A673 (cell line): ENCODE measurements around the gene LY6G5C. TPM values are rescaled to one million over a fixed set of nuclear protein-coding genes. Genes with fewer than 3 reads are reported as not detected.

Experiments used
- BruUV-seq: library from RNA; stranded (reverse); fragments of 400-500 nt; replicated peaks from 2 replicates; lab custom pipeline; 2021; lab: Mats Ljungman, UMichigan
- CTCF ChIA-PET: fragments of 300-600 bp; sonication (Branson Sonifier 250); formaldehyde crosslinking; loops from one replicate; lab custom pipeline; 2022; ENCODE audit warnings: antibody characterized with exemption; lab: Charles Lee
- POLR2A ChIA-PET: fragments of 300-600 bp; sonication (Branson Sonifier 250); formaldehyde crosslinking; loops from one replicate; lab custom pipeline; 2022; ENCODE audit warnings: antibody characterized with exemption; ENCODE audit not compliant: low non-redundant PET; lab: Charles Lee
- DNase-seq: peaks from one replicate; pipeline ENCODE4 v3.0.0-alpha.2; 2015; ENCODE audit warnings: low spot score
- H3K27ac ChIP-seq: fragments of 200-600 bp; sonication (generic); 2 replicates; pipeline ENCODE4 v1.5.1; 2016; ENCODE audit warnings: mixed run types, low read depth, mild to moderate bottlenecking, mixed read lengths, antibody characterized with exemption, low read length; ENCODE audit not compliant: poor library complexity, severe bottlenecking
- H3K27me3 ChIP-seq: fragments of 200-600 bp; sonication (generic); replicated peaks from 2 replicates; pipeline ENCODE4 v1.6.1; 2017; ENCODE audit warnings: mixed run types, low read depth, mild to moderate bottlenecking, mixed read lengths, antibody characterized with exemption, low read length; ENCODE audit not compliant: insufficient read depth, poor library complexity
- H3K36me3 ChIP-seq: fragments of 200-600 bp; sonication (generic); 2 replicates; pipeline ENCODE4 v1.6.1; 2016; ENCODE audit warnings: mixed run types, mild to moderate bottlenecking, mixed read lengths, antibody characterized with exemption, low read length; ENCODE audit not compliant: insufficient read depth, poor library complexity, severe bottlenecking
- H3K4me1 ChIP-seq: fragments of 200-600 bp; sonication (generic); 2 replicates; pipeline ENCODE4 v1.6.1; 2017; ENCODE audit warnings: mixed run types, mild to moderate bottlenecking, mixed read lengths, antibody characterized with exemption, low read length; ENCODE audit not compliant: insufficient read depth, poor library complexity, severe bottlenecking
- H3K4me3 ChIP-seq: fragments of 200-600 bp; sonication (generic); 2 replicates; pipeline ENCODE4 v1.5.1; 2016; ENCODE audit warnings: low read depth, mixed run types, mild to moderate bottlenecking, mixed read lengths, low read length; ENCODE audit not compliant: poor library complexity, severe bottlenecking
- H3K9me3 ChIP-seq: fragments of 200-600 bp; sonication (generic); 2 replicates; pipeline ENCODE4 v1.6.1; 2016; ENCODE audit warnings: mixed run types, low read depth, mild to moderate bottlenecking, mixed read lengths, antibody characterized with exemption, low read length; ENCODE audit not compliant: poor library complexity, severe bottlenecking
- EZH2 ChIP-seq: fragments of 200-600 bp; sonication (generic); IDR thresholded peaks from 2 replicates; pipeline ENCODE4 v1.6.1; 2017; ENCODE audit warnings: borderline replicate concordance, low read depth, mild to moderate bottlenecking, mixed read lengths, antibody characterized with exemption, low read length; ENCODE audit not compliant: poor library complexity, severe bottlenecking
- intact Hi-C: fragments of 100-400 bp; cut with micrococcal nuclease; formaldehyde crosslinking; loops from one replicate; pipeline ENCODE4 v1.10.0; 2022; ENCODE audit not compliant: unreplicated experiment
- total RNA-seq: library from RNA; stranded (reverse); gene quantifications from 2 replicates; pipeline ENCODE4 v1.2.3, GENCODE V29; 2021
- TF ChIP-seq, protein P1 (sequence below): fragments of 300-800, 200-600 bp; sonication (generic); conservative IDR thresholded peaks from 2 replicates; pipeline ENCODE4 v1.5.1; 2017; ENCODE audit warnings: low read depth, mild to moderate bottlenecking, antibody characterized with exemption, low read length, moderate library complexity, mixed read lengths

LY6G5C gene
- total RNA-seq, 1 experiment from 2014 or later, result 6.8 TPM

DNA sequence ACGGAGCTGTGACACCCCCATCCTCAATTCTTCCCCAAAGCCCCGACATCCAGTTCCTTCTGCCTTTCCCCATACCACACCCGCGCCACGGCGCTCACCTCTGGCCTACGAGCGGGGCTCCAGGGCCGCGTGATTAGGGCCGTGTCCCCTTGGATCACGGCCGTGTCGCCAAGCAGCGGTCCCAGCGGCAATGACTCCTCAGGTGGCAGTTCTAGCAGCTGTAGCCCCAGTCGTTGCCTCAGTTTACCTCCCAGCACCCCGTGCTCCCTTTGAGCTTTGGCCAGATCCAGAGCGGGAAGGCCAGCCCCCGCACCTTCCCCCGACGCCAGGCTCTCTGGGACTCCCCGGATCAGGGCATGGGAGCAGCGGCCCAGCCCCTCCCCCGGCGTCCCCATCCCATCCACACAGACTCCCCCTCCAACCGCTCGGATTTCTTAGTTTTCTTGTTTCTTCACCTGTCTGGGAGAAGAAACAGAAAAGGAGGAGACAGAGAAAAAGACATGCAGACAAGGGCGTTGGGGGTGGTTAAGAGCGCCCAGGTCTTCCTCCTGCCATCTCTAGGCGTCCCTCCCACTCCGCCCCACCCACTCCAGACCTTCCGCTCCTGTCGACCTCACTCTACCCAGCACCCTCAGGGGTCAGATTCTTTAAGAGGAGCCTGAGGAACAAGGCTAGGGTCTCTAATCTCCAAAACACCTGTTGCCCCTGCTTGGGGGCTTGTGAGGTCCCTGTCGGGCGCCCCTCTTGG is 48.1 kb upstream of the LY6G5C start, which contains the start of gene DDAH2:
TSS of gene DDAH2 (minus strand) at position 533 of the 748 bp plus-strand sequence. CDS start at position 395, 138 bp downstream.
- H3K36me3 ChIP-seq, result peaks cover 51% of the 10 kb centered on the region

DNA sequence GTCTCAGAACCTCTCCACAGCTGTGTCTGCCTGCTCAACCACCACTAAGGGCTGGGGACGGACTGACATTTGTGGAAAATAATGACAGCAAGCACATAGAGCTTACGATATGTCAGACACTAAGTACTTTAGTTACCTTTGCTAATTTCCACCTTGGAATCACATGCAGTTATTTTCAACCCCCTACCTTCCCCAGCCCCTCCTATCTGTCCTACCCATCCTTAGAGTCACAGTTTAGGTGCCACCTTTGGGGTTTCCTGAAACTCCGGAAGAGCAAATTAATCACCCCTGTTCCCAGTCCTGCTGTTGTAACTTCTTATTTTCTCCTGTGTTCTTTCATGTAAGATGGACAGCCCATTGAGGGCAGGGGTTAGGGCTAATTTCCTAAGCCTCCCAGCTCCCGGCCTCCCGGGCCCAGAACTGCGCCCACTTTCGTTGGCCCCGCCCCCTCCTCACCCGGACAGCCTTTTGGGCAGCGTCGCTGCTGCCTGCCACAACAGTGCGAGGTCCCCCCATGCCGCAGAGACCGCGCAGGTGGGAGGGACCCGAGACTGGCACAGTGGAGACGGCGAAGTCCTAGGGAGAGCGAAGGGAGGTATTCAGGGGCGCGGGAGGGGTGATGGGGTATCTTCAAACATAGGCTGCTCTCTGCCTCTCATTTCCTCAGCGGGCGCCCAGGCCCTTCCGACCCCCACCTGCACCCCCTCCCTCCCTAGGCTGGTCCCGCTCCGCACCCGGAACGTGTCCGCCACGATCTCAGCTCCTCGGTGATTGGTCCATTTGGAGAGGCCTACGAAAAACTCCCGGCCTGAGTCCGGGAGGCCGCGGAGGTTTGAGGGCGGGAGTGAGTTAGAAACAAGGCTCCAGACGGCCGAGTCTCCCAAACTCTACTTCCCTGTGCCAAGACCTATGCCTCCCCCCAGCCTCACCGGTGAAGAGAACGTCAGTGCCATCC is 47.1 kb upstream of the LY6G5C start:
- Histone ChIP-seq H3K27ac (no peak overlapping the region), H3K9me3 (no peaks in the 10 kb centered on the region), H3K27me3 (no peaks in the 10 kb centered on the region), H3K36me3 (peaks cover 41% of the 10 kb centered on the region), H3K4me3 (no peak overlapping the region), H3K4me1 (peaks cover 11% of the 10 kb centered on the region)
- BruUV-seq, result no TSS peak
- CTCF ChIA-PET, result no interaction called here
- POLR2A ChIA-PET, result no interaction called here
- intact Hi-C loops, result loop anchor here (2.0 kb wide), 1 partner anchor 99 kb away; the partner anchor contains the start of gene HSPA1B
- no peak for TF ChIP-seq EZH2
- TF ChIP-seq, protein P1, sequence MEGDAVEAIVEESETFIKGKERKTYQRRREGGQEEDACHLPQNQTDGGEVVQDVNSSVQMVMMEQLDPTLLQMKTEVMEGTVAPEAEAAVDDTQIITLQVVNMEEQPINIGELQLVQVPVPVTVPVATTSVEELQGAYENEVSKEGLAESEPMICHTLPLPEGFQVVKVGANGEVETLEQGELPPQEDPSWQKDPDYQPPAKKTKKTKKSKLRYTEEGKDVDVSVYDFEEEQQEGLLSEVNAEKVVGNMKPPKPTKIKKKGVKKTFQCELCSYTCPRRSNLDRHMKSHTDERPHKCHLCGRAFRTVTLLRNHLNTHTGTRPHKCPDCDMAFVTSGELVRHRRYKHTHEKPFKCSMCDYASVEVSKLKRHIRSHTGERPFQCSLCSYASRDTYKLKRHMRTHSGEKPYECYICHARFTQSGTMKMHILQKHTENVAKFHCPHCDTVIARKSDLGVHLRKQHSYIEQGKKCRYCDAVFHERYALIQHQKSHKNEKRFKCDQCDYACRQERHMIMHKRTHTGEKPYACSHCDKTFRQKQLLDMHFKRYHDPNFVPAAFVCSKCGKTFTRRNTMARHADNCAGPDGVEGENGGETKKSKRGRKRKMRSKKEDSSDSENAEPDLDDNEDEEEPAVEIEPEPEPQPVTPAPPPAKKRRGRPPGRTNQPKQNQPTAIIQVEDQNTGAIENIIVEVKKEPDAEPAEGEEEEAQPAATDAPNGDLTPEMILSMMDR, result no peak
- DNase-seq, result no peak

More for the DNA sequence above, 48.1 kb upstream of the LY6G5C start, which contains the start of gene DDAH2:
- Histone ChIP-seq H3K4me3 (peak within 1 kb of the TSS; percentile 76), H3K9me3 (no peaks in the 10 kb centered on the region), H3K27me3 (no peaks in the 10 kb centered on the region), H3K4me1 (peaks cover 11% of the 10 kb centered on the region), H3K27ac (peak within 1 kb of the TSS; percentile 70)
- ChIA-PET CTCF (interaction anchor here (0.6 to 1.6 kb wide), 2 partner anchors 38 to 101 kb away, joined by 3 to 14 read pairs; no protein-coding TSS in a partner anchor), POLR2A (no interaction called here)
- no peak for DNase-seq
- BruUV-seq, result TSS peak; percentile 50
- TF ChIP-seq, protein P1, result peak; percentile 89; the same call in 1 of the 2 replicates
- TF ChIP-seq EZH2, result no peak
- intact Hi-C loops, result loop anchor here (2.0 kb wide), 1 partner anchor 98 kb away; the partner anchor contains the start of gene HSPA1B

DNA sequence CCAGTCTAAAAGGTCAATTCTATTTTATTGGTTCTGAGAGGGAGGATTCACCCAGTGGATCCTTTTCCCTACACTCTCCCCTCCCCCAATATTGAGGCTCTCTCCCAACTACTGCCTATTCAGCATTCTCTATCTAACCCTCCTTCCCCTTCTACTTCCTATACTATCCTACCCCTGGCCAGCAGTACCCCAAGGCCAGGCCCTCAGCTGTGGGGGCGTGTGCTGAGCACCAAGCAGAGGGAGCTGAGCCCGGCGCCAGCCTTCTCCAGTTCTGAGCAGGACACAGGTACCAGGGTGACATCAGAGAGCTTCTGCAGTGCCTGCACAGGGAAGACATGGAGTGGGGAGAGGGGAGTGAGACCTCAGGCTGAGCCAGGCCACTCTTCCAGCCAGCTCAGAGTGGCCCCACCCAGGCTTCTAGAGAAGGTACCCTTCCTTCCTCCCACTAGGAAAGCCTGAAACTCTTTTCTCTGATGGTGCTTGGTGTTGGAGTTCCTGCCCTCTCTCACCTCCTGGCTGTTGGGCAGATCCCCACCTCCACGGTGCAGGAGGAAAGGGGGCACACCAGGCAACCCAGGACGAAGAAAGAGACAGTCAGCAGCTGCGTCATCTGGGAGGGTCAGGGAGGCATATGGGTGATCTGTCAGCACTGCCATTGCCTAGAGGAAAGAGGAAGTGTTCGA is 46.3 kb upstream of the LY6G5C start:
- no peak overlapping the region for H3K4me3 ChIP-seq
- peaks cover 11% of the 10 kb centered on the region for H3K4me1 ChIP-seq
- ChIA-PET CTCF (no interaction called here), POLR2A (no interaction called here)
- no peak for DNase-seq
- no peak overlapping the region for H3K27ac ChIP-seq
- intact Hi-C loops, result no loop called here
- no TSS peak for BruUV-seq
- H3K9me3 ChIP-seq, result no peaks in the 10 kb centered on the region
- H3K36me3 ChIP-seq, result peaks cover 34% of the 10 kb centered on the region
- no peaks in the 10 kb centered on the region for H3K27me3 ChIP-seq
- TF ChIP-seq EZH2, result no peak
- TF ChIP-seq, protein P1, result no peak
